ENCODE data around the gene MAPK7. TPM values are rescaled to one million over a fixed set of nuclear protein-coding genes. Genes with fewer than 3 reads are reported as not detected.

Gene MAPK7
- total RNA-seq, result 26.0 and 30.7 TPM in 2 replicates
- 16.8 and 17.2 TPM in 2 replicates for polyA plus RNA-seq
- polyA plus RNA-seq (2011; cell fraction: cytosol; rRNA removed), result 12.4 and 14.9 TPM in 2 replicates
- 25.6 and 30.1 TPM in 2 replicates for polyA plus RNA-seq (2011; cell fraction: nucleus; rRNA removed)
- 17.8 and 21.8 TPM in 2 replicates for polyA plus RNA-seq (2012)
- 36.6 and 36.7 TPM in 2 replicates for polyA minus RNA-seq
- polyA minus RNA-seq (2011; cell fraction: cytosol; rRNA and poly(A)+ RNA removed), result 9.1 TPM
- 24.8 and 29.8 TPM in 2 replicates for polyA minus RNA-seq (2011; cell fraction: nucleus; rRNA and poly(A)+ RNA removed)
- Bru-seq, nascent RNA, result percentile 71 among the genes with signal in this experiment
- BruChase-seq, experiment 1, labeled RNA remaining after a 6-hour chase, result percentile 64 among the genes with signal in this experiment
- percentile 68 among the genes with signal in this experiment for BruChase-seq, experiment 2, labeled RNA remaining after a 2-hour chase
- long read RNA-seq, full-length matches to known transcripts, result 62 of 93 reads
- long read RNA-seq, partial matches to known transcripts, result 7 of 93 reads
- long read RNA-seq, other reads (novel, unspliced or antisense), result 24 of 93 reads

- ChIA-PET POLR2A (interaction anchor here (0.6 to 1.8 kb wide), 3 partner anchors 8 to 481 kb away, joined by 3 to 15 read pairs (median 3); partner anchors contain the start of gene B9D1), CTCF (interaction anchor here (0.6 to 3.3 kb wide), 16 partner anchors 8 to 418 kb away, joined by 3 to 62 read pairs (median 4); partner anchors contain the start of gene B9D1)
- Histone ChIP-seq H3K9ac (replicated peaks; ENCODE audit: extremely low read depth, insufficient read depth, low read length) (peak within 1 kb of the TSS; percentile 80), H3K79me2 (ENCODE audit: control insufficient read depth, insufficient read depth, low read length) (peaks cover 15% of the 10 kb centered on the region), H3K9me3 (replicated peaks; ENCODE audit: control insufficient read depth, insufficient read depth, low read length) (no peaks in the 10 kb centered on the region), H3K9me1 (replicated peaks; ENCODE audit: control insufficient read depth, extremely low read depth, insufficient read depth, low read length) (no peaks in the 10 kb centered on the region), H3K4me1 (ENCODE audit: control insufficient read depth, extremely low read depth, insufficient read depth, low read length) (peaks cover 7% of the 10 kb centered on the region), H3K27me3 (ENCODE audit: control insufficient read depth in 2 of 2, insufficient read depth in 2 of 2, low read length in 2 of 2) (no peaks in the 10 kb centered on the region), H3K4me2 (ENCODE audit: insufficient read depth, low read length) (peak within 1 kb of the TSS; percentile 97), H2AFZ (ENCODE audit: low read depth, low read length) (peak within 1 kb of the TSS; percentile 33), H3K36me3 (ENCODE audit: control insufficient read depth in 2 of 2, extremely low read depth in 1 of 2, insufficient read depth in 2 of 2, low read length in 2 of 2) (peaks cover 13 to 22% of the 10 kb centered on the region in 2 experiments), H3K27ac (ENCODE audit: insufficient read depth, low read depth, low read length) (peak within 1 kb of the TSS; percentile 59), H3K4me3 (replicated peaks in 1 of 3; ENCODE audit: insufficient read depth in 1 of 3, low read depth in 1 of 3, low read length in 3 of 3) (peak within 1 kb of the TSS; percentile 72 to 94 (median 80)), H4K20me1 (replicated peaks; ENCODE audit: control insufficient read depth, extremely low read depth, insufficient read depth, low read length) (no peaks in the 10 kb centered on the region)
- BruUV-seq (replicated peaks), result no TSS peak
- DNase-seq (ENCODE audit: low read depth, low spot score) (no peak), FAIRE-seq (peak; percentile 55)
- intact Hi-C loops (cut with micrococcal nuclease), result loop anchor here (1.0 to 5.0 kb wide), 3 partner anchors 16 to 129 kb away; partner anchors contain the start of gene B9D1
- dilution Hi-C loops (cut with MboI; ENCODE audit: extremely low pct_ligation_motif_present, low sequenced_read_pairs), result no loop called here
- TF ChIP-seq POLR2A (IDR thresholded peaks at IDR 0.05; ENCODE audit: low read depth, low read length), result no peak
- no peak for TF ChIP-seq GATA2 (IDR thresholded peaks at IDR 0.05; ENCODE audit: insufficient read depth, insufficient read length, low read depth, low read length)
- no peak for TF ChIP-seq CTCF (IDR thresholded peaks at IDR 0.05; ENCODE audit: extremely low read depth in 1 of 2, insufficient read depth in 1 of 2, low read depth in 1 of 2, low read length in 2 of 2)
- TF ChIP-seq MAX (IDR thresholded peaks at IDR 0.05; ENCODE audit: insufficient read depth, insufficient read length), result no peak
- TF ChIP-seq FOS (IDR thresholded peaks at IDR 0.05; ENCODE audit: borderline replicate concordance, insufficient read depth, low read length), result no peak
- no peak for TF ChIP-seq JUN (IDR thresholded peaks at IDR 0.05; ENCODE audit: borderline replicate concordance, insufficient read depth, insufficient read length, low read depth)
- TF ChIP-seq EZH2 (IDR thresholded peaks at IDR 0.05; ENCODE audit: borderline replicate concordance, low read depth, low read length, severe bottlenecking), result no peak
- TF ChIP-seq MYC (IDR thresholded peaks at IDR 0.05; ENCODE audit: low read depth, low read length), result no peak
- no peak for TF ChIP-seq POLR2AphosphoS5 (IDR thresholded peaks at IDR 0.05; ENCODE audit: insufficient read depth, low read depth, low read length)
These were observed at the start of gene MAPK7 for GRCh38 chr17:19378416-19379360. Gene MAPK7 (plus strand): TSS chr17:19378498. CDS start chr17:19378901, 403 bp downstream.

Data from endothelial cell of umbilical vein (primary cell).